ENCODE measurements around the gene SPATA31D3. TPM values are rescaled to one million over a fixed set of nuclear protein-coding genes. Genes with fewer than 3 reads are reported as not detected.
"Not testable (repeated sequence)": the region's sequence is repeated elsewhere in the genome, so short reads cannot be mapped to it uniquely, and the experiment has no call there.

The SPATA31D3 gene
- total RNA-seq, 1 experiment from 2014 or later, result not detected

GRCh38 chr9:81981883-81982282, 38.6 kb downstream of the SPATA31D3 start:
- Histone ChIP-seq H2AFZ (ENCODE audit: low read length) (no peak overlapping the region), H3K9me2 (replicated peaks; ENCODE audit: insufficient read depth, low read length) (no peaks in the 10 kb centered on the region; the same call in 1 of the 2 replicates), H3K4me3 (ENCODE audit: low read length) (no peak overlapping the region)

GRCh38 chr9:81984928-81985327, 41.6 kb downstream of the SPATA31D3 start:
- Histone ChIP-seq H3K79me2 (ENCODE audit: low read length) (no peaks in the 10 kb centered on the region), H3K4me1 (ENCODE audit: low read length) (no peaks in the 10 kb centered on the region), H3K9ac (ENCODE audit: low read length) (no peak overlapping the region), H4K20me1 (ENCODE audit: insufficient read depth, low read depth, low read length) (no peaks in the 10 kb centered on the region), H3K27me3 (ENCODE audit: low read length) (no peaks in the 10 kb centered on the region), H3K9me2 (replicated peaks; ENCODE audit: insufficient read depth, low read length) (no peaks in the 10 kb centered on the region; the same call in 1 of the 2 replicates), H3K36me3 (ENCODE audit: insufficient read depth, low read length) (no peaks in the 10 kb centered on the region), H2AFZ (ENCODE audit: low read length) (no peak overlapping the region), H3K27ac (ENCODE audit: low read length) (no peak overlapping the region), H3K9me3 (ENCODE audit: low read length) (0 out of 2 replicates have a peak, but pooled peaks cover 5% of the 10 kb centered on the region), H3K4me3 (ENCODE audit: low read length) (no peak overlapping the region), H3K4me2 (ENCODE audit: low read depth, low read length, poor library complexity, severe bottlenecking) (no peak overlapping the region)
- DNase-seq, result no peak

More at GRCh38 chr9:81981883-81982282, 38.6 kb downstream of the SPATA31D3 start:
- no peaks in the 10 kb centered on the region for H3K9me3 ChIP-seq (ENCODE audit: low read length)
- DNase-seq, result no peak
- no peaks in the 10 kb centered on the region for H3K27me3 ChIP-seq (ENCODE audit: low read length)
- no peak overlapping the region for H3K27ac ChIP-seq (ENCODE audit: low read length)
- no peaks in the 10 kb centered on the region for H4K20me1 ChIP-seq (ENCODE audit: insufficient read depth, low read depth, low read length)
- H3K9ac ChIP-seq (ENCODE audit: low read length), result no peak overlapping the region
- H3K4me1 ChIP-seq (ENCODE audit: low read length), result no peaks in the 10 kb centered on the region
- H3K36me3 ChIP-seq (ENCODE audit: insufficient read depth, low read length), result no peaks in the 10 kb centered on the region
- no peaks in the 10 kb centered on the region for H3K79me2 ChIP-seq (ENCODE audit: low read length)
- H3K4me2 ChIP-seq (ENCODE audit: low read depth, low read length, poor library complexity, severe bottlenecking), result no peak overlapping the region

- H3K9me2 ChIP-seq (replicated peaks; ENCODE audit: insufficient read depth, low read length), result no peaks in the 10 kb centered on the region; the same call in 1 of the 2 replicates
- H4K20me1 ChIP-seq (ENCODE audit: insufficient read depth, low read depth, low read length), result no peaks in the 10 kb centered on the region
- no peak for DNase-seq
- 0 out of 2 replicates have a peak, but pooled peaks cover 5% of the 10 kb centered on the region for H3K9me3 ChIP-seq (ENCODE audit: low read length)
- no peak overlapping the region for H3K4me3 ChIP-seq (ENCODE audit: low read length)
- no peak overlapping the region for H3K27ac ChIP-seq (ENCODE audit: low read length)
- no peaks in the 10 kb centered on the region for H3K27me3 ChIP-seq (ENCODE audit: low read length)
- H3K79me2 ChIP-seq (ENCODE audit: low read length), result no peaks in the 10 kb centered on the region
- no peak overlapping the region for H2AFZ ChIP-seq (ENCODE audit: low read length)
- H3K4me1 ChIP-seq (ENCODE audit: low read length), result no peaks in the 10 kb centered on the region
- no peak overlapping the region for H3K9ac ChIP-seq (ENCODE audit: low read length)
- H3K36me3 ChIP-seq (ENCODE audit: insufficient read depth, low read length), result no peaks in the 10 kb centered on the region
- no peak overlapping the region for H3K4me2 ChIP-seq (ENCODE audit: low read depth, low read length, poor library complexity, severe bottlenecking)
These were observed 42.8 kb downstream of the SPATA31D3 start for GRCh38 chr9:81986051-81986450.

GRCh38 chr9:81988472-81988871, 45.2 kb downstream of the SPATA31D3 start, which contains the start of gene SPATA31D1:
SPATA31D1 (plus strand) TSS chr9:81988772; CDS start chr9:81988819, 47 bp downstream.
- not testable (repeated sequence) for H3K4me2 ChIP-seq (ENCODE audit: low read depth, low read length, poor library complexity, severe bottlenecking); H3K79me2 ChIP-seq (ENCODE audit: low read length); H3K4me3 ChIP-seq (ENCODE audit: low read length); H3K9me3 ChIP-seq (ENCODE audit: low read length); H3K4me1 ChIP-seq (ENCODE audit: low read length); H2AFZ ChIP-seq (ENCODE audit: low read length); H3K36me3 ChIP-seq (ENCODE audit: insufficient read depth, low read length); H3K9me2 ChIP-seq (replicated peaks; ENCODE audit: insufficient read depth, low read length); DNase-seq; H3K9ac ChIP-seq (ENCODE audit: low read length); H3K27me3 ChIP-seq (ENCODE audit: low read length); H4K20me1 ChIP-seq (ENCODE audit: insufficient read depth, low read depth, low read length); H3K27ac ChIP-seq (ENCODE audit: low read length)

GRCh38 chr9:81989700-81990099, 46.4 kb downstream of the SPATA31D3 start:
- H3K36me3 ChIP-seq (ENCODE audit: insufficient read depth, low read length), result no peaks in the 10 kb centered on the region
- H3K4me3 ChIP-seq (ENCODE audit: low read length), result no peak overlapping the region
- H3K4me1 ChIP-seq (ENCODE audit: low read length), result no peaks in the 10 kb centered on the region
- no peaks in the 10 kb centered on the region for H3K27me3 ChIP-seq (ENCODE audit: low read length)
- H3K9ac ChIP-seq (ENCODE audit: low read length), result no peak overlapping the region
- H3K4me2 ChIP-seq (ENCODE audit: low read depth, low read length, poor library complexity, severe bottlenecking), result no peak overlapping the region
- DNase-seq, result no peak
- H3K27ac ChIP-seq (ENCODE audit: low read length), result no peak overlapping the region
- peaks cover 5% of the 10 kb centered on the region; the same call in 1 of the 2 replicates for H3K9me3 ChIP-seq (ENCODE audit: low read length)
- H3K79me2 ChIP-seq (ENCODE audit: low read length), result no peaks in the 10 kb centered on the region
- no peak overlapping the region for H2AFZ ChIP-seq (ENCODE audit: low read length)
- H3K9me2 ChIP-seq (replicated peaks; ENCODE audit: insufficient read depth, low read length), result no peaks in the 10 kb centered on the region
- no peaks in the 10 kb centered on the region for H4K20me1 ChIP-seq (ENCODE audit: insufficient read depth, low read depth, low read length)

GRCh38 chr9:81993656-81994055, 50.4 kb downstream of the SPATA31D3 start:
- Histone ChIP-seq H2AFZ (ENCODE audit: low read length) (no peak overlapping the region), H3K9me2 (replicated peaks; ENCODE audit: insufficient read depth, low read length) (no peaks in the 10 kb centered on the region), H3K4me3 (ENCODE audit: low read length) (no peak overlapping the region), H3K4me2 (ENCODE audit: low read depth, low read length, poor library complexity, severe bottlenecking) (no peak overlapping the region), H4K20me1 (ENCODE audit: insufficient read depth, low read depth, low read length) (no peaks in the 10 kb centered on the region), H3K36me3 (ENCODE audit: insufficient read depth, low read length) (no peaks in the 10 kb centered on the region), H3K27ac (ENCODE audit: low read length) (no peak overlapping the region), H3K9ac (ENCODE audit: low read length) (no peak overlapping the region), H3K9me3 (ENCODE audit: low read length) (peaks cover 12% of the 10 kb centered on the region), H3K79me2 (ENCODE audit: low read length) (no peaks in the 10 kb centered on the region), H3K4me1 (ENCODE audit: low read length) (no peaks in the 10 kb centered on the region), H3K27me3 (ENCODE audit: low read length) (no peaks in the 10 kb centered on the region)
- no peak for DNase-seq

Other genes starting within 250 kb of the SPATA31D3 start
- not detected in 2 replicates for gene SPATA31D4, start 15.1 kb upstream of the SPATA31D3 start, total RNA-seq (2014; rRNA removed; shearing (Covaris generic); ENCODE audit: low replicate concordance)
- not detected in 2 replicates for gene SPATA31D1, start 45.3 kb downstream of the SPATA31D3 start, total RNA-seq (2014; rRNA removed; shearing (Covaris generic); ENCODE audit: low replicate concordance)